ENCODE results near the gene SCD5. TPM values are rescaled to one million over a fixed set of nuclear protein-coding genes. Genes with fewer than 3 reads are reported as not detected.

The SCD5 gene
- total RNA-seq, 4 donors from 2014 or later: 17.6 to 28.4 (median 22.9) TPM

DNA sequence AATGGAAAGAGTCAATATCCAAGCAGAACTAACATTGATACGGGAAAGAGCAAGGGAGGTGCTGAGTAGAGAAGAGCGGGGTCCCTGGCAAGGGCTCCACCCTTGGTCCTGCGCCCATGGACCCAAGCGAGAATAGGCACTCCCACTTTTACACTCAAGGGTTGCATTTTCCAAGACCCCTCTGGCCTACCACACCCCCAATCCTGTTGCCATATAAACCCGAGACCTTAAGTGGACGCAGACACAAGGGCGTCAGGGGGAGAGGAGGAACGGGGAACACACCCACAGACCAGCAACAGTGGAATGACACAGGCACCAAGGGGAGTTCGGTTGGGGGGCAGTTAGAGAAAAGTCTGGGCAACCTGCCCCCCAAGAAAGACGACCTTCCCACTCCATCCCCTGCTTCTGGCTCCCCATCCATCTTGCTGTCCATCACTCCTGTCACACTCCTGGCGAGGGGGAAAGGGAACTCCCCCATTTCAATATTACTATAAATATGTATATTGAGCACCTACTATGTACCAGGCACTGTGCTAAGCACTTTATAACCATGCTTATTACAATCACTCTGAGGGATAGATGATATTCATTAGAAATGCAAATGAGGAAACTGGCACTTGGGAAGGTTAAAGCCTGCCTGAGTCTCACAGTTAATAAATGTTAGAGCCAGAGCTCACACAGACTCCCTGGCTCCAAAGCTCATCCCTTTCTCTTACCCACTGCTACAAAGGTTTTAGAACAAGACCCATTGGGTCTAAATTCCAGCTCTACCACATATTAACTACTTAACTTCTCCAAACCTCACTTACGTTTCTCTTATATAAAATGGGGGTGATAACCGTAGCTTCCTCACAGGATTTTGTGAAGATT lies 51.7 kb downstream of the SCD5 start:
- Histone ChIP-seq H3K4me3 (no peak overlapping the region), H3K27ac (replicated peaks in 1 of 4) (no peak overlapping the region), H3K36me3 (no peaks in the 10 kb centered on the region), H3K4me1 (peaks cover 0 to 18% (median 8%) of the 10 kb centered on the region in 4 donors), H3K9me3 (no peaks in the 10 kb centered on the region), H3K27me3 (no peaks in the 10 kb centered on the region)
- TF ChIP-seq POLR2AphosphoS5 (IDR thresholded peaks at IDR 0.05): no peak
- TF ChIP-seq, protein P1, sequence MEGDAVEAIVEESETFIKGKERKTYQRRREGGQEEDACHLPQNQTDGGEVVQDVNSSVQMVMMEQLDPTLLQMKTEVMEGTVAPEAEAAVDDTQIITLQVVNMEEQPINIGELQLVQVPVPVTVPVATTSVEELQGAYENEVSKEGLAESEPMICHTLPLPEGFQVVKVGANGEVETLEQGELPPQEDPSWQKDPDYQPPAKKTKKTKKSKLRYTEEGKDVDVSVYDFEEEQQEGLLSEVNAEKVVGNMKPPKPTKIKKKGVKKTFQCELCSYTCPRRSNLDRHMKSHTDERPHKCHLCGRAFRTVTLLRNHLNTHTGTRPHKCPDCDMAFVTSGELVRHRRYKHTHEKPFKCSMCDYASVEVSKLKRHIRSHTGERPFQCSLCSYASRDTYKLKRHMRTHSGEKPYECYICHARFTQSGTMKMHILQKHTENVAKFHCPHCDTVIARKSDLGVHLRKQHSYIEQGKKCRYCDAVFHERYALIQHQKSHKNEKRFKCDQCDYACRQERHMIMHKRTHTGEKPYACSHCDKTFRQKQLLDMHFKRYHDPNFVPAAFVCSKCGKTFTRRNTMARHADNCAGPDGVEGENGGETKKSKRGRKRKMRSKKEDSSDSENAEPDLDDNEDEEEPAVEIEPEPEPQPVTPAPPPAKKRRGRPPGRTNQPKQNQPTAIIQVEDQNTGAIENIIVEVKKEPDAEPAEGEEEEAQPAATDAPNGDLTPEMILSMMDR (IDR thresholded peaks at IDR 0.05): no peak
- no peak for TF ChIP-seq POLR2A (IDR thresholded peaks at IDR 0.05; ENCODE audit: low read depth)
- no peak for TF ChIP-seq EP300 (IDR thresholded peaks at IDR 0.05)
- 95% methylated on average over 11 of the region's 13 CpGs for WGBS
- DNase-seq (ENCODE audit: extremely low spot score): no peak
- intact Hi-C loops (cut with DNase I): no loop called here

DNA sequence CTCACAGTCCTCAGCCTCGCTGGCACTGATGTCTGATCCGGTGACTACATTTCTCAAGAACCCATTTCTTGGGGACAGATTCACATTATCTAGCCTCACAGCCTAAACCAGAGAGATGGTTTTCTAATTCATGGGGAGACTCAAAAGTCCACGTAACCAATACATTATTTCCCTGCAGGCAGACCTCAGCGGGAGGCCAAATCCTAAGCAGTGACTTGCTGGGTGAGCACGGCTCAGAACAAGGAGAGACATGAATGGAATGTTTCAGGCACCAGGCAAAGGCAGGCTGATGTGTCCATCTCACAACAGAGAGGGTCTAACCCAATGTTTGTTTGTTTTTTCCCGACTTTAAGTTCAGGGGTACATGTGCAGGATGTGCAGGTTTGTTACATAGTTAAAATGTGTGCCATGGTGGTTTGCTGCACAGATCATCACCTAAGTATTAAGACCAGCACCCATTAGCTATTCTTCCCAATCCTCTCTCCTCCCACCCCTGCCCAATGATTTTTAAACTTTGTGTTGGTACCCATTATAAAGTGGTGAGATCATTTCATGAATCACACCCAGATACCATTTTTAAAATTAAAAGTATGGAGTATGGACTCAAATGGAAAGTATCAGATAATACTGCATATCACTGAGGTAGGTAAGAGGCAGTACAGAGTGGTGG lies 53.3 kb downstream of the SCD5 start:
- WGBS: 78% methylated on average over 5 of the region's 6 CpGs
- H3K9me3 ChIP-seq: no peaks in the 10 kb centered on the region
- H3K4me3 ChIP-seq: no peak overlapping the region
- DNase-seq (ENCODE audit: extremely low spot score): no peak
- peaks cover 0 to 14% (median 6%) of the 10 kb centered on the region in 4 donors for H3K4me1 ChIP-seq
- TF ChIP-seq, protein P1 (IDR thresholded peaks at IDR 0.05): no peak
- TF ChIP-seq POLR2A (IDR thresholded peaks at IDR 0.05; ENCODE audit: low read depth) (no peak), POLR2AphosphoS5 (IDR thresholded peaks at IDR 0.05) (no peak), EP300 (IDR thresholded peaks at IDR 0.05) (no peak)
- intact Hi-C loops (cut with DNase I): no loop called here
- H3K36me3 ChIP-seq: no peaks in the 10 kb centered on the region
- H3K27me3 ChIP-seq: no peaks in the 10 kb centered on the region
- no peak overlapping the region for H3K27ac ChIP-seq (replicated peaks in 1 of 4)

DNA sequence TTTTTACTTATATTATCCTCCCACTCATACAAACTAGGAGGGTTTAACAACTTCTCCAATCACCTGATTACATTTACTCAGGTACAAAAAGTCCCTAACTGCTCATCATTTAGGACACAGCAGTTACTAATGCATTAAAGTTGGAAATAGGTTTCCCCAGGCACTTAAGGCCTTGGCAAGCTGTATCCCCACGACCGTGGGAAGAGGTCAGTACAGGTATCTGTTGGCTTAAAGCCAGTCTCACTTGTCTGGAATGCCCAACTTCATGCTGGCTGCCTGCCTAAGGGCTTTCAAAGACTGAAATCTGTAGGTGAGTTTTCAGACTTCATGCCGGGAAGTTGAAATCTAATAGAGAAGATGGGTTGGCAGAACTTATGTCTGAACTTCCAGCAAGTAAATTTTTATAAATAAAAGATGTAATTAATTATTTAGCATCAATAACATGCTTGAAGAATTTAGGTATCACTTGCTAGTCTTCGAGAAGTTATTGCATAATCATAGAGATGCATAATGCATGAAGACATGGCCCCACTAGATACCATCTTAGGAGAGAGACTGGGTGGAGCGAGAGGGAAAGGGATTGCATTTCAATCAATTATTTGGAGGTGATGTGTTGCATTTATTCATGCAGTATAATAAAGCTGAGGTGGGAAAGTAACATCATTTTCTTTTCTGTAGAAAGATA lies 54.2 kb downstream of the SCD5 start:
- H3K4me3 ChIP-seq: no peak overlapping the region
- H3K36me3 ChIP-seq: no peaks in the 10 kb centered on the region
- H3K27me3 ChIP-seq: no peaks in the 10 kb centered on the region
- 71% methylated on average over 5 of the region's 5 CpGs for WGBS
- H3K27ac ChIP-seq (replicated peaks in 1 of 4): no peak overlapping the region
- intact Hi-C loops (cut with DNase I): no loop called here
- no peaks in the 10 kb centered on the region for H3K9me3 ChIP-seq
- H3K4me1 ChIP-seq: peaks cover 0 to 14% (median 6%) of the 10 kb centered on the region in 4 donors
- TF ChIP-seq EP300 (IDR thresholded peaks at IDR 0.05) (no peak), POLR2A (IDR thresholded peaks at IDR 0.05; ENCODE audit: low read depth) (no peak), POLR2AphosphoS5 (IDR thresholded peaks at IDR 0.05) (no peak)
- TF ChIP-seq, protein P1 (IDR thresholded peaks at IDR 0.05): no peak
- DNase-seq (ENCODE audit: extremely low spot score): no peak

DNA sequence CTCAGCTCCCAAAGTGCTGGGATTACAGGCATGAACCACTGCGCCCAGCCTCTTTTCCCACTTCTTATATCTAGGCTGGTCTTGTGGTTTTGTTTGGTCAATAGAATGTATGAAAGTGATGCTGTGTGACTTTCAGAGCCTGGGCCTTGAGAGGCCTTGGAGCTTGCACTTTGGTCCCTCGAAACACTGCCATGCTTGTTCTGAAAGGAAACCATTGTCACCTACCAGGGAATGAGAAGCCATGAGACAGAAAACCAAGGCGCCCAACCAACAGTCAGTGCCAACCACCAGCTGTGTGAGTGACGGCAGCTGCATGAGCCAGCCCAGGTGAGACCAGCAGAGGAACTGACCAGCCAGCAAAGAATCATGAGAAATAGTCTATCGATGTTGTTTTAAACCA lies 57.4 kb downstream of the SCD5 start:
- no peaks in the 10 kb centered on the region for H3K9me3 ChIP-seq
- 97% methylated on average over 5 of the region's 5 CpGs for WGBS
- H3K4me3 ChIP-seq: no peak overlapping the region
- no peaks in the 10 kb centered on the region for H3K4me1 ChIP-seq
- H3K27ac ChIP-seq (replicated peaks in 1 of 4): no peak overlapping the region
- intact Hi-C loops (cut with DNase I): no loop called here
- H3K27me3 ChIP-seq: no peaks in the 10 kb centered on the region
- H3K36me3 ChIP-seq: no peaks in the 10 kb centered on the region
- no peak for TF ChIP-seq POLR2AphosphoS5 (IDR thresholded peaks at IDR 0.05)
- no peak for TF ChIP-seq EP300 (IDR thresholded peaks at IDR 0.05)
- no peak for TF ChIP-seq POLR2A (IDR thresholded peaks at IDR 0.05; ENCODE audit: low read depth)
- TF ChIP-seq, protein P1 (IDR thresholded peaks at IDR 0.05): no peak
- DNase-seq (ENCODE audit: extremely low spot score): no peak

Data from esophagus muscularis mucosa (tissue), 4 donors.